HUES64 (cell line): ENCODE measurements around the gene PLIN5.
"Not testable (repeated sequence)": the region's sequence is repeated elsewhere in the genome, so short reads cannot be mapped to it uniquely, and the experiment has no call there.

Experiments used
- H3K27ac ChIP-seq: 2 replicates; pipeline ENCODE4 v1.7.0; 2013; ENCODE audit warnings: low read depth, low read length, inconsistent platforms
- H3K27me3 ChIP-seq: 2 replicates; pipeline ENCODE4 v1.6.1; 2013; ENCODE audit warnings: mild to moderate bottlenecking, low read length; ENCODE audit not compliant: insufficient read depth
- H3K36me3 ChIP-seq: 2 replicates; pipeline ENCODE4 v1.6.1; 2013; ENCODE audit warnings: mild to moderate bottlenecking, low read length; ENCODE audit not compliant: insufficient read depth
- H3K4me1 ChIP-seq: 2 replicates; pipeline ENCODE4 v1.6.1; 2013; ENCODE audit warnings: mild to moderate bottlenecking, low read length, moderate library complexity; ENCODE audit not compliant: insufficient read depth
- H3K4me3 ChIP-seq: 2 replicates; pipeline ENCODE4 v1.5.1; 2013; ENCODE audit warnings: mild to moderate bottlenecking, low read length, moderate library complexity
- H3K9ac ChIP-seq: 2 replicates; pipeline ENCODE4 v1.6.1; 2013; ENCODE audit warnings: mild to moderate bottlenecking, low read depth, low read length
- H3K9me3 ChIP-seq: 2 replicates; pipeline ENCODE4 v1.6.1; 2013; ENCODE audit warnings: low read depth, low read length; ENCODE audit not compliant: insufficient read depth
- WGBS: fragments of 150-250, 120-280 bp; methylation state at CpG from one replicate; pipeline ENCODE4 v1.1.7; 2013; ENCODE audit warnings: missing lambda C conversion rate; 5-methylcytosine and 5-hydroxymethylcytosine counted together

Gene PLIN5

GRCh38 chr19:4563562-4563961 lies 28.5 kb upstream of the PLIN5 start:
- not testable (repeated sequence) for H3K4me3 ChIP-seq, H3K36me3 ChIP-seq, H3K4me1 ChIP-seq, H3K9ac ChIP-seq, H3K27ac ChIP-seq, H3K27me3 ChIP-seq, H3K9me3 ChIP-seq
- WGBS: 92% methylated on average over 5 of the region's 5 CpGs

GRCh38 chr19:4562085-4562484 lies 27.1 kb upstream of the PLIN5 start:
- H3K4me1 ChIP-seq, H3K9ac ChIP-seq, H3K4me3 ChIP-seq, H3K9me3 ChIP-seq, H3K36me3 ChIP-seq, H3K27me3 ChIP-seq, H3K27ac ChIP-seq: not testable (repeated sequence)
- 92% methylated on average over 6 of the region's 7 CpGs for WGBS

GRCh38 chr19:4559569-4559968 lies 24.5 kb upstream of the PLIN5 start, which contains the start of gene SEMA6B:
Gene SEMA6B (minus strand): TSS chr19:4559684. CDS start chr19:4558457, 1,227 bp downstream.
- Histone ChIP-seq H3K27ac (no peak within 1 kb of the TSS), H3K4me1 (no peaks in the 10 kb centered on the region; the same call in 1 of the 2 replicates), H3K4me3 (no peak within 1 kb of the TSS), H3K27me3 (no peaks in the 10 kb centered on the region), H3K36me3 (peaks cover 13% of the 10 kb centered on the region; the same call in 1 of the 2 replicates), H3K9ac (no peak within 1 kb of the TSS), H3K9me3 (no peaks in the 10 kb centered on the region)
- WGBS: 90% methylated on average over 13 of the region's 13 CpGs

GRCh38 chr19:4557971-4558941 lies 23.2 kb upstream of the PLIN5 start:
- 42% methylated on average over 33 of the region's 44 CpGs for WGBS
- Histone ChIP-seq H3K27me3 (no peaks in the 10 kb centered on the region), H3K36me3 (peaks cover 25% of the 10 kb centered on the region), H3K9ac (no peak overlapping the region), H3K4me3 (no peak overlapping the region), H3K27ac (no peak overlapping the region), H3K4me1 (no peaks in the 10 kb centered on the region; the same call in 1 of the 2 replicates), H3K9me3 (no peaks in the 10 kb centered on the region)

GRCh38 chr19:4557144-4557970 lies 22.3 kb upstream of the PLIN5 start:
- no peak overlapping the region for H3K27ac ChIP-seq
- H3K4me1 ChIP-seq: no peaks in the 10 kb centered on the region; the same call in 1 of the 2 replicates
- H3K4me3 ChIP-seq: no peak overlapping the region
- H3K9ac ChIP-seq: no peak overlapping the region
- no peaks in the 10 kb centered on the region for H3K9me3 ChIP-seq
- WGBS: 87% methylated on average over 33 of the region's 33 CpGs
- H3K27me3 ChIP-seq: no peaks in the 10 kb centered on the region
- H3K36me3 ChIP-seq: peaks cover 34% of the 10 kb centered on the region

GRCh38 chr19:4556597-4557127 lies 21.6 kb upstream of the PLIN5 start:
- 87% methylated on average over 25 of the region's 25 CpGs for WGBS

GRCh38 chr19:4555657-4556561 lies 20.9 kb upstream of the PLIN5 start:
- Histone ChIP-seq H3K27ac (no peak overlapping the region), H3K27me3 (no peaks in the 10 kb centered on the region), H3K9ac (no peak overlapping the region), H3K9me3 (no peaks in the 10 kb centered on the region), H3K36me3 (peaks cover 42% of the 10 kb centered on the region), H3K4me3 (no peak overlapping the region), H3K4me1 (no peaks in the 10 kb centered on the region; the same call in 1 of the 2 replicates)
- WGBS: 82% methylated on average over 43 of the region's 43 CpGs

More at GRCh38 chr19:4556597-4557127, 21.6 kb upstream of the PLIN5 start:
- Histone ChIP-seq H3K36me3 (peaks cover 41% of the 10 kb centered on the region), H3K9ac (no peak overlapping the region), H3K4me3 (no peak overlapping the region), H3K4me1 (no peaks in the 10 kb centered on the region; the same call in 1 of the 2 replicates), H3K27me3 (no peaks in the 10 kb centered on the region), H3K9me3 (no peaks in the 10 kb centered on the region), H3K27ac (no peak overlapping the region)

- H3K36me3 ChIP-seq: peaks cover 53% of the 10 kb centered on the region
- H3K27ac ChIP-seq: no peak overlapping the region
- H3K4me3 ChIP-seq: no peak overlapping the region
- 88% methylated on average over 7 of the region's 7 CpGs for WGBS
- H3K4me1 ChIP-seq: no peaks in the 10 kb centered on the region; the same call in 1 of the 2 replicates
- no peak overlapping the region for H3K9ac ChIP-seq
- no peaks in the 10 kb centered on the region for H3K9me3 ChIP-seq
- H3K27me3 ChIP-seq: no peaks in the 10 kb centered on the region
These were observed 19.7 kb upstream of the PLIN5 start for GRCh38 chr19:4554717-4555116.

- no peaks in the 10 kb centered on the region; the same call in 1 of the 2 replicates for H3K4me1 ChIP-seq
- no peak overlapping the region for H3K4me3 ChIP-seq
- 79% methylated on average over 3 of the region's 3 CpGs for WGBS
- H3K27ac ChIP-seq: no peak overlapping the region
- H3K9ac ChIP-seq: no peak overlapping the region
- H3K9me3 ChIP-seq: no peaks in the 10 kb centered on the region
- peaks cover 56% of the 10 kb centered on the region for H3K36me3 ChIP-seq
- H3K27me3 ChIP-seq: no peaks in the 10 kb centered on the region
These were observed 18.8 kb upstream of the PLIN5 start for GRCh38 chr19:4553775-4554174.

GRCh38 chr19:4553092-4553695 lies 18.2 kb upstream of the PLIN5 start:
- H3K36me3 ChIP-seq: peaks cover 61% of the 10 kb centered on the region
- no peaks in the 10 kb centered on the region for H3K27me3 ChIP-seq
- H3K4me3 ChIP-seq: no peak overlapping the region
- H3K27ac ChIP-seq: no peak overlapping the region
- no peaks in the 10 kb centered on the region for H3K9me3 ChIP-seq
- H3K9ac ChIP-seq: no peak overlapping the region
- no peaks in the 10 kb centered on the region; the same call in 1 of the 2 replicates for H3K4me1 ChIP-seq
